GM19468 (cell line): ENCODE results near the gene CLNK.

Experiments
- ATAC-seq: cut with Tn5 transposase; IDR thresholded peaks from one replicate; pipeline ENCODE4 v1.9.1; 2021; ENCODE audit warnings: mild to moderate bottlenecking, moderate library complexity, moderate number of reproducible peaks; ENCODE audit not compliant: unreplicated experiment; ENCODE audit errors: extremely low read depth

Gene CLNK, protein sequence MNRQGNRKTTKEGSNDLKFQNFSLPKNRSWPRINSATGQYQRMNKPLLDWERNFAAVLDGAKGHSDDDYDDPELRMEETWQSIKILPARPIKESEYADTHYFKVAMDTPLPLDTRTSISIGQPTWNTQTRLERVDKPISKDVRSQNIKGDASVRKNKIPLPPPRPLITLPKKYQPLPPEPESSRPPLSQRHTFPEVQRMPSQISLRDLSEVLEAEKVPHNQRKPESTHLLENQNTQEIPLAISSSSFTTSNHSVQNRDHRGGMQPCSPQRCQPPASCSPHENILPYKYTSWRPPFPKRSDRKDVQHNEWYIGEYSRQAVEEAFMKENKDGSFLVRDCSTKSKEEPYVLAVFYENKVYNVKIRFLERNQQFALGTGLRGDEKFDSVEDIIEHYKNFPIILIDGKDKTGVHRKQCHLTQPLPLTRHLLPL

DNA sequence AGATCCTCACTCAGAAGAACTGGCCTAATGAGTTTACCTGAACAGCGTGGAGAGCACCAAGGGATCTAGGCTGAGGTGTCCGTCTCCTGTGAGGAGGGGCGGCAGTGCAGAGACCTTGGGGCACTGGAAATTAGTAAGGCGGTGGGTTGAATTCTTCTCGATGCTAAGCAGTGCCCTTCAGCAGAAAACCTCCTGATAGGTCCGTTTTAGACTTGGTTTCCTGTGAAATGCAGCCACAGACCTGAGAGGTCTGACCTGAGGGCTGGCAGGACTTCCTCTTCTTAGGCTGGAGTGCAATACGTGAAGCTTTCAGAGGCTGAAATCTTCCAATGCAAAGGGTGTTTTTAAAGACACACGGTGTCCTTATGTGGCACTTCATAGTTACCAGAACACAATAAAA lies at the start of gene CLNK:
TSS of gene CLNK (minus strand) at position 138 of the 400 bp plus-strand sequence. CDS start 16,899 bp downstream, outside the sequence.
- peak; percentile 72 for ATAC-seq

DNA sequence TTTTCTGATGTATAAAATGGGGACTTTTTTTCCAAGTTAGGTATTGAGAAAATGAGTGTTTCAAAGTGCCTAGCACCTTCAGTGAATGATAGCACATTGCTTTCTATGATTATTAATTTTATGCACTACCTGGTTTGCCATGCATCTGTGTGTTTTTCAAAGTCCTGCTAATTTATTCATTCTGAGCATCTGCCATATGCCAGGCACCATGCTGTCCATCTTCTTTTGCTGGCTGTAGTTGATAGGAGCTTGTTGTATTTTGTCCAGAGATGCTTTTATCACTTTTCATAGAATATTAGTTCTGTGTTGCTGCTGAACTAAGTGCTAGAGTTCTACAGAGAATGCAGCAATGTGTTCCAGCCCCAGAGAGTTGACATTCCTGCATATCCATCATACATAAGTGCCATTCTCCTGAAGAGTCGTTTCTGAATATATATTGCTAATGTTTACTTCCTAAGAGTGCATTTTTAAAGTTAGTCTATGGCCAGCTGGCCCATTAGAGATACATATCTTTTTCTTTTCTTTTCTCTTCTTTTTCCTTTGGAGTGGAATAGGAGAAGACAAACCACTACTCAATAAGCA lies 49.0 kb upstream of the CLNK start:
- ATAC-seq: no peak

DNA sequence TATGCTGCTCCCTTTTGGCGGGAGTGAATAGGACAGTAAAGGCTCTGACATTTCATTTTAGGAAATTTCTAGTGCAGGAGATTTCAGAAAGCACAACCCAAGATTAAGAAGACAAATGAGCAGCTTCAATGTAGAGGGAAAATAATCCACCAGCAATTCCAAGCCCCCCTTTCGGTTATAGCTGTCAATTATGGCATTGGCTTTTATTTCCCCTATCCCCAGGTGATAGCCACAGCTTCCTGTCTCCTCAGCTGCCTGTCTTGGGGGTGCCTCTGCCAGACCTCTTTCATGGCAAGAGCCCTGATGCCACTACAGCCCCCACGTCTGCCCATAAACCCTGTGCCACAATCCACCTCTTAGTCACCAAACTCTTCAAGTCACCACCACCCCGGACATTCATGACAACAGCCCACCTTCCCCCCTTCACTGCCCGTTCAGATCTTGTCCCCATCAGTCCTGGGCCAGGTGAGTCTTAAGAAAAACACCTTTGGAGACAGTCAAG lies 48.4 kb upstream of the CLNK start:
- no peak for ATAC-seq

DNA sequence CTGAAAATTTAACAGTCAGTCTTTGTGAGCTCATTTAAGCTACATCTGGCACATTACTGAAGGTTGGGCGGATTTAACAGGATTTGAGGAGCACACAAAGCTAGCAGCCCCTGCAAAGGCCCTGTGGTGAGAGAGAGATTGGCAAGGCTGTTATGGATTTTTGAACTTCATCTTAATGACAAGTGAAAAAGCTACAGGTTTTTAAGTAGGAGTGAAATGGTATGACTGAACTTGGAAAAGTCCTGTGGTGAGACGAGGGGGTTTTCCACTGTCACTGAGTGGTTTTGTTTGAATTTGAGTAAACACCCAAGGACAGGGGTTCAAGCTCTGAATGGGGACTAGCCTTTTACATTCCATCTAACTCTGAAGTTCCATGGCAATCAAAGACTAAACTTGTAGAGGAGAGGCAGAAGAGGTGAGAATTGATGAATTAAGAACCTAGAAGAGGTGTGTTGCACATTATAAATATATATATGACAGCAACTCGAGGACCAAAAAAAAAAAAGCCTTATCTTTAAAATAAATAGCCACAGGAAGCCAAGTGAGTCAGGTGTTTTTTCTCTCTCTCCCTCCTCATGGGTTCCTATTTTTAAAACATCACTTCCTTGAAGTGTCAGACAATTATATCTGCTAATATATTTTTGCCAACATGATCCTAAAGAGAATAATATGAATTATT lies 47.8 kb upstream of the CLNK start:
- no peak for ATAC-seq

- ATAC-seq: peak; percentile 24
These were observed 47.1 kb upstream of the CLNK start for GRCh38 chr4:10731690-10732089.

DNA sequence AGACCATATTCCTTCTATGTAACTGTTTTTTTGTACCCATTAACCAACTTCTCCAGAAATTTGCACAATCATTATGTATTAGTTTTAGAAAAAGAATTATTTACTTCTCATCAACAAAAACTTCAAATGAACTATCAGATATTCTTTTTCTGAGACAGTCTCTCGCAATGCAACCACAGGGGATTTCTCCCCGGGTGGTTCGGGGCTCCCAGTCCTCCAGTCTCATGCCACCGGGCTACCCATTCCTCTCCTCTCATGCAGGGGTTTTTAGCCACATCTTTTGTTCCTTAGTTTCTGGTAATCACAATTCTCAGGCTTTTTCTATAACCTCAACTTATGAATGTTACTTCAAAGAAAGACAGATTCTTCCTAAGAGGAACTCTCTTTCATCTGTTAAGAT lies 46.6 kb upstream of the CLNK start:
- ATAC-seq: no peak

DNA sequence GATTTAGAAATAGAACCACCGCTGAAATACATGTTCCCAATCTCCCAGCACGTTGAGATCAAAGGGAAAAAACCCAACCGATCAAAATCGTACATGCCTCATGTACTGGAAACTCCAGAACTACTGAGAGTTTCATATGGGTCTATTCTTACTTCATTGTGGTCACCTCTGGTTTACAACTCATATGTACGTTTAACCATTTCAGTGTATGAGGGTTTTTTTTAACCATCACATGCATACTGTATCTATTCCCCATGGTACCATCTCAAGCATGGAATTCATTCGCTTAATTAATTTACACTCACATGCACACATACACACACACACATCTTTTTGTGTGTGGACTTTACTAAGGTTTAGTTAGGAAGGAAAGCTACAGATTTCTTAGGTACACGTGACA lies 46.0 kb upstream of the CLNK start:
- ATAC-seq: peak; percentile 23

DNA sequence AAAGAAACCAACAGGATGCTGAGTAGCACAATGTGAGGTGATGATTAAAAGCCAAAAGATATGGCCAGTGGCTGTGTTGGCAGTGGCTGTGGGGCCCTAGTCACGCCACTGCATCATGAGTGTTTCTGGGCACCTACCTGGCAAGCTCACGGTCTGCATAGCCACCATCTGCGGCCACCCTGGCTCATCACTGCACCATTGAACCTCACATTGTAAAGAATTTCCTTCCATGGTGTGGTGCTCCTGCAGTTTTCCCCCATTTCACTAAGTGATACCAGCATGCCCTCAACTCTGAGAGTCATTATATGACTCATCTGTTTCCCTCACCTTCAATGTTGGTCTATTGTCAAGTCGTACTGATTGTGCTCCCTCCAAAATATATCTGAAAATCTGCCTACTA lies 45.5 kb upstream of the CLNK start:
- no peak for ATAC-seq

DNA sequence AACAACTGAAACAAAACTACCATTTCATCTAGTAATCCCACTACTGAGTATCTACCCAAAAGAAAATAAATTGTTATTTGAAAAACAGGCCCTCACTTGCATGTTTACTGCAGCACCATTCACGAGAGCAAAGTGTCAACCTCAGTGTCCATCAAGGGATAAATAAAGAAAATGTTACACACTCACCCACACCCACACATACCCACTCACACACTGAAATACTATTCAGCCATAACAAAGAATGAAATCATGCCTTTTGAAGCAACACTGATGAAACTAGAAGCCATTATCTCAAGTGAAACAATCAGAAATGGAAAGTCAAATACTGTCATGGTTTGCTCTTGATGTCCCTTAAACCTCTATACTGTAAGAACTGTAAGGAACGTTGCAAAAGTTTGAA lies 44.8 kb upstream of the CLNK start:
- no peak for ATAC-seq

GRCh38 chr4:10728016-10728415 lies 43.4 kb upstream of the CLNK start:
- no peak for ATAC-seq

DNA sequence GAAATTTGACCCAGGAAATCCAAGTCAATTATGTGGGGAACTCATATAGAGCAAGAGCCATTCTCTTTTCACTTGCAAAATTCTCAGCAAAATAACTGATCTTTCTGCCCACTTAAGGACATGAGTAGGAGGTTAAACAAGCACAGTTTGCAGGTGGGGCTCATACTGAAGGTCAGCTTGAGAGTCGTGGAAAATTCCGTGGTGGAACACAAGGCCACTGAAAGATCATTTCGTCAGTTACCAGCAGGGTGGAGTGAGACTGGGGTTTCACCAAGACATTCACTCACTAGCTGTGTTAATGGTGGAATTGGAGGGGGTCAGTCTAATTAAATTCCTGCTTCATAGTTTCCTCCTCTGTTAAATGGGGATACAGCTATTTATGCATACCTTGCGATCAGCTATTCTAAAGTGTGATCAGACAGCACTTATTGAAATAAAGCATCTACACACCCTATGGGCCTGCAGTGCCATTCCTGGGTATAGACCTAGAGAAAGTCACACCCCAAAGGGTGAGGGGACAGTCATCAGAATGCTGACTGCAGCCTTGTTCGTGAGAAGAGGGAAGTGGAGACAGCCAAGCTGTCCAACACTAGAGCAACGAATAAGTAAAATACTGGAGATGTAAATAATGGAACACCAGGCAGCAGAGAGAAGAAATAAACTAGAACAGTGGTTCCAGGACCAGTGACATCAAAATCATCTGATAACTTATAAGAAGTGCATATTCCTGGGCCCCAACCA lies 42.7 kb upstream of the CLNK start:
- ATAC-seq: no peak

DNA sequence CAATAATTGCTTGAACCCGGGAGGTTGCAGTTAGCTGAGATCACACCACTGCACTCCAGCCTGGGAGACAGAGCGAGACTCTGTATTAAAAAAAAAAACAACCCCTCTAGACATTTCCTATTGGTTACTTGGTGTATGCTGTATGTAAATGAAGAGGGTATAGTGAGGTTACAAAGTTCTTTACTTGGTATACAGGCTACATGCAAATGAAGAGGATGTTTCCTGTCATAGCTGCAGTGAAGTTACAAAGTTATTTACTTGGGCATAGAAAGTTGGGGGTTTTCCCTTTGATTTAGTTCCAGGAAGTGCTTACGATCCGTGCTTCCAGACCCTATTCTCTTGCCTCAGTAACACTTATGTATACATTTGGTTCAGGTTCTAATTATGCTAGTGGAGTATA lies 38.4 kb upstream of the CLNK start:
- peak; percentile 94 for ATAC-seq

GRCh38 chr4:10721616-10722015 lies 37.0 kb upstream of the CLNK start:
- ATAC-seq: no peak

- ATAC-seq: no peak
These were observed 31.6 kb upstream of the CLNK start for GRCh38 chr4:10716163-10716562.

GRCh38 chr4:10715696-10716095 lies 31.1 kb upstream of the CLNK start:
- ATAC-seq: no peak

- ATAC-seq: no peak
These were observed 30.6 kb upstream of the CLNK start for GRCh38 chr4:10715135-10715534.

DNA sequence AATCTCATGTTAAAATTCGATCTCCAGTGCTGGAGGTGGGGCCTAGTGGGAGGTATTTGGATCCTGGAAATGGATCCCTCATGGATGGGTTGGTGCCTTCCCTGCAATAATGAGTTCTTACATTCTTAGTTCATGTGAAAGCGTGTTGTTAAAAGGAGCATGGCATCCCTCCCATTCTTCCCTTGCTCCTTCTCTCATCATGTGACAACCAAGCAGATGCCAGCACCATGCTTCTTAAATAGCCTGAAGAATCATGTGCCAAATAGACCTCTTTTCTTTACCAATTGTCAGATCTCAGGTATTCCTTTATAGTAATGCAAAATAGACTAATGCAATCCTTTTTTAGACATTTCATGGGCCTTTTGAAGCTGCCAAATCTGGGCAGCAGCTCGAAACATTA lies 29.0 kb upstream of the CLNK start:
- no peak for ATAC-seq

DNA sequence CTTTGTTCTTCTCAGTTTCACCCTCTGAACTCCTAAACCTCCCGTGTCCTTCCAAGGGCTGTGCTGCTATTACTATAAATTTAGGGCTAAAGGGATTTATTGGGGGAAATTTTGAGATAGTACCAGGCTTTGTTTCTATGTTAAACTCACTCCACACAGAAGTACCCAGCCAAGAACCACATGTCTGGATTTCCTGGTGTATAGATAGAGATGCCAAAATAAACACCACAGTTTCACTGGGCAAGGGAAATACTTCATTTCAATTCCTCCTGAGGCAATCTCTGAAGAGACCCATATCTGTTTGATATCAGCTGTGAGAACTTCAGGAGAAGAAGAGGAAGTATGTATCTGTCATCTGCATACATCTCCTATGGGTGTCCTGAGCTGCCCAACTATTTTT lies 21.7 kb upstream of the CLNK start:
- ATAC-seq: no peak

- no peak for ATAC-seq
These were observed 19.9 kb upstream of the CLNK start for GRCh38 chr4:10704430-10704810.

DNA sequence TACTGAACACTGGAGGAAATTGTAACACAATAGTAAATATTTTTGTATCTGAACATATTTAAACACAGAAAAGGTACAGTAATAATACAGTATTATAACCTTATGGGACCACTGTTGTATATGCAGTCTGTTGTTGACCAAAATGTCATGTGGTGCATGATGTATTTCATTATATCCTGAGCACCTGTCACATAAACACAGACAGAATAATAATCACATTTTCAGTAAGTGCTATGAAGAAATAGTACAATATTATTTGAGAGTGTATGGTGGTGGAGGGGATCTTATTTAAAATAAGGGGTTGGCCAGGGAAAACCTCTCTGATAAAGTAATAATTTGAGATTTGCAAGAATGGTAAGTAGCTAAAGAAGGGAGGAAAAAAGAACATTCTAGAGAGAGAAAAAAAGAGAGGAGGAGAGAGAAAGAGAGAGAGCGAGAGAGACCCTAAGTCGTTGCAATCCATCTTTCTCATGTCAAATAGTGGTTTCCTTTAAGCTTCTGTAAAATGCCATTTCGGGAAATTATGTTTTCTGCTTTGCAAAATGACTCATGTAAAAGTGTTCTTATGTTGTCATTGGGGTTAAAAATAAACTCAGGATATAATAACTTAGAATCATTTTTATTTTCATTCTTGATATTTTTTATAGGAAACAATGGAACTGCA lies 19.3 kb upstream of the CLNK start:
- ATAC-seq: no peak
